Glomerular endothelial cell (primary cell): ENCODE results near the gene ACSL5. TPM values are rescaled to one million over a fixed set of nuclear protein-coding genes. Genes with fewer than 3 reads are reported as not detected.
"Not testable (repeated sequence)": the region's sequence is repeated elsewhere in the genome, so short reads cannot be mapped to it uniquely, and the experiment has no call there.

ENCODE experiments used
- DNase-seq: peaks from one replicate; pipeline ENCODE4 v3.0.0-alpha.2; 2011; ENCODE audit warnings: low read depth, low spot score; ENCODE audit errors: extremely low read depth
- total RNA-seq: library from RNA; depleted of rRNA; stranded (reverse); fragments of >200 nt; gene quantifications from 2 replicates; pipeline ENCODE4 v1.2.3, GENCODE V29; 2015

The ACSL5 gene
- total RNA-seq, 1 donor from 2014 or later, result 22.5 TPM

DNA sequence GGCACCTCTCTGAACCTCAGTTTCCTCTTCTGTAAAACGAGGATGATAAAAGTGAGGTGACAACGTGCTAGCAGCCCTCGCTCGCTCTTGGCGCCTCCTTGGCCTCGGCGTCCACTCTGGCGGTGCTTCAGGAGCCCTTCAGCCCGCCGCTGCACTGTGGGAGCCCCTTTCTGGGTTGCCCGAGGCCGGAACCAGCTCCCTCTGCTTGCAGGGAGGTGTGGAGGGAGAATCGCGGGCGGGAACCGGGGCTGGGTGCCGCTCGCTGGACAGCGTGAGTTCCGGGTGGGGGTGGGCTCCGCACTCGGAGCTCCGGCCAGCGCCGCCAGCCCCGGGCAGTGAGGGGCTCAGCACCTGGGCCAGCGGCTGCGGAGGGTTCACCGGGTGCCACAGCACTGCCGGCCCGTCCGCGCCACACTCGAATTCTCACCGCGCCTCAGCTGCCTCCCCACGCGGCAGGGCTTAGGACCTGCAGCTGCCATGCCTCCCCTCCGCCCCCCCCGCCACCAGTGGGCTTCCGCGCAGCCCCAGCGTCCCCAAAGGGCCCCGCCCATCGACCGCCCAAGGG lies 24.3 kb upstream of the ACSL5 start:
- no peak for DNase-seq

DNA sequence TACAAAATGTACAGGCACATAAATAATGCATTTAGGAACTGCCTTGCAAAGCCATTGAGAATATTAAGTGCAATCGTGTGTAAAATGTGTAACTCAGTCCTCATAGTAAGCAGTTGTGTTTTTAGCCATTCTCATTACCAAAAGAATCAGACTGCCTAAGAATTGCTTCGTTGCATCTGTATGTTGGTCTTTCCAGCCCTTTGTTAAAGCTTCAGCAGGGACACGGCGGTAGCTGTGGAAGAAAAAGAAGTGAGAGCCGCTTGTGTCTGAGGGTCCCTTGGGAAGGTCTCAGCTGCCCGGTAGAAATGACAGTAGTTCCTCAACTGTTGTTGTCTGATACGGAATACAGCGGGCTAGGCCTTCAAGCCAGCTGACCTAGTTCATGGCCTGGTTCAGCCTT lies 22.8 kb upstream of the ACSL5 start:
- no peak for DNase-seq

DNA sequence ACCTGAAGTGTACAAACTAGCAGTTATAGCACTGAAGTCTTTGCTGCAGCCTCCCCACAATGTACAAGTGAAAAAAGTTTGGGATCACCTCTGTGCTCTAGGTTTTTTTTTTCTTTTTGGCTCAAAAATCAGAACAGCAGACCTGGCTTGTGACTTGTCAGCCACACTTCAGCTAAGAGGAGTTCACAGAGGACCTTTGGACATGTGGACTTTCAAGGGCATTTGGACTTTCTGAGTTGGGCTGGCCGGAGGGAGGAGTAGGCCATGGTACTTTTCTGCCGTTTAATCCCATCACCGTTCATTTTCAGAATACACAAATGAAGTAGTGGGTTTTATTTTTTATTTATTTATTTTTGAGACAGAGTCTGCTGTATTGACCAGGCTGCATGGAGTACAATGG lies 21.9 kb upstream of the ACSL5 start:
- DNase-seq, result no peak

DNA sequence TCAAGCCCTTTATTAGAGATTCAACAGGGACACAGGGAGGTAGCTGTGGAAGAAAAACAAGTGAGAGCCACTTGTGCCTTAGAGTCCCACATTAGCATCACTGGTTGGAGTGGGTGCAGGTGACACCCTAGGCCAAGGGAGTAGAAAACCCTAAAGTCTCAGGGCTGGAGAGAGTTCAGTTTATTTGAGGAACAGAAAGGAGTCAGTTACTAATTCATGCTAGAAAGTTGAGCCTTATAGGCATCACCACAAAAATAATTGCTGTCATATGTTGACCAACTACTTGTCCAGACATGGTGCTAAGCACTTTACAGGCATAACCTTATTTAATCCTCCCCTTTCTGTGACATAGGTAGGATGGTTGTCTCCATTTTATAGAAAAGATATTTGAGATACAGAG lies 20.9 kb upstream of the ACSL5 start:
- DNase-seq, result no peak

DNA sequence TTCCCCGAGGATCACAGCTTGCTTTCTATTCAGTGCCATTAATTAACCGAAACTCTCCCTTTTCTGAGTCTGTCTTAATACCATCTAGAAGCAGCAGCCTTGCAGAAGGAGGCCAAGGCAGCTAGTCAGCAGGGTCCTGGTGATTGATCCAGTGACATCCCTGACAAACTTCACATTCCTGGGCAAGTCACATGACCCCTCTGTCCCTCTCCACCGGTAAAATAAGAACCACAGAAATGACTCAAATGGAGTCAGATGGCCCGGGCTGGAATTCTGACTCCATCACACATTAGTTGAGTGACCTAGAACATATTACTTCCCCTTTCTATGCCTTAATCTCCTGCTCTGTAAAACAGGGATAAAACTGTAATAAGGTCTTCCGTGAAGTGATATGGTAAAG lies 17.2 kb upstream of the ACSL5 start:
- DNase-seq, result no peak

DNA sequence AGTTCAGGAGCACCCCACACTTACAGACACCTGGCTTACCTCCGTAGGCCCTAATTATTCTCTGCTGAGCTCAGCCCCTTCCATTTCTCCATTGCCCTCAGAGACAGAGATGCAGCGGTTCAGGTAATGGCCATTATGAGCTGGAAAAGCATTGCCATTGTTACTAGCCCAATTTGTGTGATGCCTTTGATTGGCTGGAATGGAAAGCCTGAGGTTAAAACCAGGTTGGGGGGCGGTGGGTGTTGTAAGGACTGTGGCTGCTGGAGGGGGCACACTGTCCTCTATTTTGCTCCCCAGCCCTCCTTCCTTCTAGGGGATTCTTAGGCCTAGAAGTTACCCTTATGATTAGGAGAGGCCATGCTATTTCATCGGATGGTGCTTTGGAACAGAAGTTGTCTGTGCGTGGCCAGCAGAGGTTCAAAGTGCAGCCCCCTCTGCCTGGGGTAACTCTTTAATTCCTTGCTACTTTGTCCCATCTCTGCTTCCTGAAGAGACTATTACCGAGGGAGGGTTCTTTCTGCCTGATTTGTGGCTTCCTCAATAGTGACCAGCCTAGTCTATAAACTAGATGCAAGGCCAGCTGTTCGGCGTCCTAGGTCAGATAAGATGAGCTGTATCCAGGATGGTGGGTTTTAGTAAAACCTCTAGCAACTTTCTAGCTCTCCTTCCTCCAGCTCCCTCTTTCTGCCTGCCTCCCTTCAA lies 14.2 kb upstream of the ACSL5 start:
- no peak for DNase-seq

DNA sequence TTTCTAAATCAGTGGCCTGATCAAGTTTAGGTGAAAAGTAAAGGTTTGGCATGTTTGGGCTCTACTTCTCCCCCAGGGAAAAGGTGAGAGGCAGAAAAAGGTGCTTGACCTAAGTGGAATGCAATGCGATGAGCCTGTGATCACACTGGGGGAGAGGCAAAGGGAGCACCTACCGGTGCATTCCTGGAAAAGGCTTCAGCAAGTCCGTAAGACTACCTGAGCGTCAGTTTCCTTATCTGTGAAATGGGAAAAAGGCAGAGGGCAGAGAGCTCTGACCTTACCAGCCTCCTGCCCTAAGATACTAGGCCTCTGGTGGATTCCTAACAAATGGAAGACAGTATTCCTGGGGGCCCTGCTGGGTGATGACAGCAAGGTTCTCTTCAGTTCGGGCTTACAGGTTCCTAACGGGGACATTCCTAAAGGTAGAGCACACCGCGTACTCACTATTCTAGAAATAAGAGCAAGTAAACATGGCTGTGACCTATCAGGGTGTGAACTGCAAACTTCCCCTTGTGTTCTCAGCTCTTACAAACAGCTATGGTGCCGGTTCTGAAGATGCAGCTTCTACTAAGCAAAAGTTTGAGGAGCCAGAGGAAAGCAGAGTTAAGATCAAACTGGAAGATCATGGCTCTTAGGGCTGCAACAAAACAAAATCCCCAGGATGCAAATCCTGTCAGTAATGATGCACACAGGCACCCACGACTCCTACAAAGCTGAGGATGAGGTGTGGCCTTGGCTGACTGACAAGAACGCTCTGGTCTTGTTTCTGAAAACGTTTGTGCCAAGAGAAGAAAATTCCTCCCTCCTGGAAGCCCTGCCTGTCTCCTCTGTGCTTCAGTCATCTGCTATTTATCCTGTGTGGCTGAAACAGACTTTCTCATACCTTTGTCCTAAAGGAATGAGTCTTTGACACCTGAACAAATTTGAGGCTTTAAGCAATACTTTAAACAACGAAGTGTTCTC lies 13.3 kb upstream of the ACSL5 start:
- DNase-seq, result no peak

DNA sequence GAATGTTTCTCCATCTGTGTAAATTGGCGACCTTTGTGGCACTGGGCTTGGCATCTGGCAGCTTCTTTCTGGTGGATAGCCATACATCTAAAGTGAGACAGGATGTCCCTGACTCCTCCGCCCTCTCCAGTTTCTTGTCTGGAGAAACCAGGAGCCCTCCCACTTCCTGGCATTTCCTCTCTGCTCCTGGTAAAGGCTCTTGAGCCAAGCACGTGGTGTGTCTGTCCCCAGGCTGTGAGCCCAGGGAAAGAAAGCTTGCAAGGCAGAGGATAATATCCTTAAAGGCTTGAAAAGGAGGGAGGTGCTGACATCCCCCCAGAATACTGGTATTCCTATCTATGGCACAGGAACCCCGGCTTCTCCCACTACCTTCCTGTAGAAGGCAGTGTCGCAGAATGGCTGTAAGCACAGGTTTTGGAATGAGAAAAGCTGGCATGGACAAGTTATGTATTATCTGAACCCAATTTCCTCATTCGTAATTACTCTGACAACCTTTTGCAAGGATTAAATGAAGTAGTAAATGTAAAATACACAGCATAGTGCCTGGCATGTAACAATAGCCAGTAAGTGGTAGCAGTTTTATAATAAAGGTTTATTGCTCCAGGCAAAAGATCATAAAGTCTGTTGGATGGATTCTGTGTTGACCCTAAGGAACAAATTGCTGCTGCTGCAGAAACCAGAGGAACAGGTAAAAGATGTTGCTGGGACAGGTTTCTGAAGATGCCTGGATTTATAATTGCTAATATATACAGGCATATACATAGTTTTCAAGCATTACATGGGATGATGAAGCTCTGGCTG lies 11.8 kb upstream of the ACSL5 start:
- peak; percentile 81 for DNase-seq

DNA sequence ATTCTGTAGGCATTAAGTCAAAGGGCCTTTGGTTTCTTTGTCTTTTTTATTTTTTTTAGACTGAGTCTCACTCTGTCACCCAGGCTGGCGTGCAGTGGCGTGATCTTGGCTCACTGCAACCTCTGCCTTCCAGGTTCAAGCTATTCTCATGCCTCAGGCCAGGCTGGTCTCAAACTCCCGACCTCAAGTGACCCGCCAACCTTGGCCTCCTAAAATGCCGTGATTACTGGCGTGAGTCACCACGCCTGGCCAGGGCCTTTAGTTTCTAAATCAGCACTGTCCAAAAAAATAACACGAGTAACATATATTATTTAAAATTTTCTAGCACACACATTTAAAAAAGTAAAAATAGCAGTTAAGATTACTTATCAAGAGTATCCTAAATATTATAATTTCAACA lies 11.1 kb upstream of the ACSL5 start:
- DNase-seq, result no peak

DNA sequence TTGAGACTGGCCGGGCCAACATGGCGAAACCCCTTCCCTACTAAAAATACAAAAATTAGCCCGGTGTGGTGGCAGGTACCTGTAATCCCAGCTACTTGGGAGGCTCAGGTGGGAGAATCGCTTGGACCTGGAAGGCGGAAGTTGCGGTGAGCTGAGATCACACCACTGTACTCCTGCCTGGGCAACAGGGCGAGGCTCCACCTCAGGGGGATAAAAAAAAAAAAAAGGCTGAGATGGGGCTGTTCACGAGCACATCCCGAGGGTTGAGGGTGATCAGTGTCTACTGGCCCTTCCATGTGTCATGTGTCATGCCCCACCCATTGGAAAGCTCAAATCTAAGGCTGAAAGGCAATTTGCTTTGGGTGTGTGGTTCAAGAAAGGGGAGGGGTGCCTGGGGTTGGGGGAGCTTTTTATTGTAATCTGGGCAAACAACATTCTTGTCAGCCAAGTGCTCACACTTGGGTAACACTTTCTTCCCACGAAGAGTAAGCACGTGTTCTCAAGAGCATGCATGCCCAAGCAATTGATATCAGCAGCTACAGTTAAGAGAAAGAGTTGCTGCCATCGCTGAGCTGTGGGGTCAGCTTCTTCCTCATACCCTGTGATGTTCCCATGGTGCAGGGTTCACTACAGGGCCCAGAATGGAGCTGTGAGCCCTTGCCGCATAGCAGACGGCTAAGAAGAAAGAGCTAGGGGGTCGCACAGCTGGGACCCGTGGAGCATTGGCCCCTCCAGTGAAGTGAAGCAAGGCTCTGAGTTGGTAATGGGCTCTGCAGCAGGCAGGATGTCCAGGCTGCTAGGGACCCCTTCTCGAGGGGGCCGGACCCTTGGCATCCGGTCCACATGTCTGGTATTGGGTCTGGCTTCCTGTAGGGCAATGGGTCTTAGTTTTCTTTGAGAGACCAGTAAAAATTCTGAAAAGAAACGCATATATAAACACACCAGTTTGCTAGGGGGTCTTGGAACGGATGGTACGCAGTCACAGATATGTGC lies 9.9 kb upstream of the ACSL5 start:
- DNase-seq, result no peak

DNA sequence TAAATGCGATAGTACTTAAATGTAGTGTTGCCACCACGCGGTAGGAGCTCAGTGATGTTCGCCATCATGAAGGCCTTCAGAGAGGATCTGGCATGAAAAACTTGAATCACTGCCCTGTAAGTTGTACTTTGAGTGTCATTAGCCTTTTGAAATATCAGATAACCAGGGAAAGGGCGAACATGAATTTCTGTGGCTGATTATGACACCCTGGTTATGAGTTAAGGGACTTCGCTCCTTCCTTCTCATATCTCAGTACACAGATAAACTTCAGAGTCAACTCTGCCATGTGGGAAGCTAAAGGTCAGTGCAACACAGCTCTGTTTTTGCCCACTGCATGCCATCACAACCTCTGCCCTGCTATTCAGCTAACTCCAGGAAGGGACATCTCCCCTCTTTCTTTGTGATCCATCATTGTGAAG lies 8.9 kb upstream of the ACSL5 start:
- no peak for DNase-seq

DNA sequence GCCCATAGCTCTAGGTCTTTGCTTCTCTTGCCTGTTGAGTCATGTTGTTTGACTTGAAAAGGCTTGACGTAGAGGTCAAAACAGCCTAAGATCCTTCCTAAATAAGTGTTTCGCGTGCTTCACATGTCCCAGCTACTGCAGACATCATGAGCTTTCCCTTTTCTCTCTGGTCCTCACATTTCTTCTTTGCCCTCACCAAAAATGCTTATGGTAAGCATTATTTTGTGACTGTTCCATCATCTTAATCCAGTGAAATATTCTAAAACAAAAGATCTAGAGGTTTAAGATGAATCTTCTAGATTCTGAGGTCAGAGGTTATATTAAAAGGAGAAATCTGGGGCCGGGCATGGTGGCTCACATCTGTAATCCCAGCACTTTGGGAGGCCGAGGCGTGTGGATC lies 8.5 kb upstream of the ACSL5 start:
- DNase-seq, result no peak

DNA sequence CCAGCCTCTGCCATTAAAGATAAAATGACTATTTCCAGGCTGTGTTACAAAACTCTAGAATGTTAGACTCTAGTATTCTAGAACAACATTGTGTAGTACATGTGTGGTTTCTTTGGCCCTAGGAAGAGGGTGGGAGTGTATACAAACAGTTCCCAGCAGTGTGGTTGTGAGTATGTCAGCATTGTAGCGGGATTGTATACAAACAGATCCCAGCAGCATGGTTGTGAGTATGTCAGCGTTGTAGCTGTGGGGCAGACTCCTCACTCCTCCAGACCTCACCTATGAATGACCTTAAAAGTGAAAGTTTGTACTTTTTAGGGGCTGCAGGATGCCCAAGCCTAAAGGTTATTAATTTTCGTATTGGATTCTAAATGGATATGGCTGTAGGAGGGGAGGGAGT lies 6.9 kb upstream of the ACSL5 start:
- no peak for DNase-seq

DNA sequence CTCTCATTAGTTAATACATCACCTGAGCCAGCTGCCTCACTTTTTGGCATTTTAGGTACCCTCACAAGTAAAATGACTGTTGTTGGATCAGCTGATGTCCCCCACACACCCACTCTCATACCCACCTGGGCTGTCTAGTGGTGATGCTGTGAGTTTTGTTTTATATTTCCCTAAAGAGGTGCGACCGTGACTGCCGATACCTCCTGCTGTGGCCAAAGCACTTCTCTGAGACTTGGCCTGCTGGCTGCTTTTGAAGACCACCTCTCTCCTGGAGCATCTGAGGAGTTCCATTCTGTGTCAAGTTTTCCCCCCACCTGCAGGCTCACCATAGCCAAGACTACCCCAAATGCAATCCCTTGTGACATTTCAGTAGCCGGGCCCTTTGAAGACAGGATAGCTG lies 6.4 kb upstream of the ACSL5 start:
- DNase-seq, result no peak

DNA sequence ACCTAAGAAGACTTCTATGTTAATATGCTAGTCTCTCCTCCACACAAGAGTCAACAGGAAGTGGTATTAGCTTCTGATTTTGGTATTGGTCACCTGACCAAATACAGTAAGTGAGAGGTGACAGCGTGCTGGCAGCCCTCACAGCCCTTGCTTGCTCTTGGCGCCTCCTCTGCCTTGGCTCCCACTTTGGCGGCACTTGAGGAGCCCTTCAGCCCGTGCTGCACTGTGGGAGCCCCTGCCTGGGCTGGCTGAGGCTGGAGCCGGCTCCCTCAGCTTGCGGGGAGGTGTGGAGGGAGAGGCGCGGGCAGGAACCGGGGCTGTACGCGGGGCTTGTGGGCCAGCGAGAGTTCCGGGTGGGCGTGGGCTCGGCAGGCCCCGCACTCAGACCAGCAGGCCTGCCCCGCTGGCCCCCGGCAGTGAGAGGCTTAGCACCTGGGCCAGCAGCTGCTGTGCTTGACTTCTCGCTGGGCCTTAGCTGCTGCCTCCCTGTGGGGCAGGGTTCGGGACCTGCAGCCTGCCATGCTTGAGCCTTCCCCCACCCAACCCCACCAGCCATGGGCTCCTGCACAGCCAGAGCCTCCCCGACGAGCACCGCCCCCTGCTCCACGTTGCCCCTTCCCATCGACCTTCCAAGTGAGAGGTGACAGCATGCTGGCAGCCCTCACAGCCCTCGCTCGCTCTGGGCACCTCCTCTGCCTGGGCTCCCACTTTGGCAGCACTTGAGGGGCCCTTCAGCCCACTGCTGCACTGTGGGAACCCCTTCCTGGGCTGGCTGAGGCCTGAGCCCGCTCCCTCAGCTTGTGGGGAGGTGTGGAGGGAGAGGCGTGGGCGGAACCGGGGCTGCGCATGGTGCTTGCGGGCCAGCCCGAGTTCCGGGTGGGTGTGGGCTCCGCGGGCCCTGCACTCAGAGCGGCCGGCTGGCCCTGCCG lies 4.2 kb upstream of the ACSL5 start:
- DNase-seq, result no peak

DNA sequence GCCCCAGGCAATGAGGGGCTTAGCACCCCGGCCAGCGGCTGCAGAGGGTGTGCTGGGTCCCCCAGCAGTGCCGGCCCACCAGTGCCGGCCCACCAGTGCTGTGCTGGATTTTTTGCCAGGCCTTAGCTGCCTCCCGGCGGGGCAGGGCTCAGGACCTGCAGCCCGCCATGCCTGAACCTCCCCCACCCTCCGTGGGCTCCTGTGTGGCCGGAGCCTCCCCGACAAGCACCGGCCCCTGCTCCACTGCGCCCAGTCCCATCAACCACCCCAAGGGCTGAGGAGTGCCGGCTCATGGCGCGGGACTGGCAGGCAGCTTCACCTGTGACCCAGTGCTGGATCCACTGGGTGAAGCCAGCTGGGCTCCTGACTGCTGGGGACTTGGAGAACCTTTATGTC lies 3.5 kb upstream of the ACSL5 start:
- no peak for DNase-seq

DNA sequence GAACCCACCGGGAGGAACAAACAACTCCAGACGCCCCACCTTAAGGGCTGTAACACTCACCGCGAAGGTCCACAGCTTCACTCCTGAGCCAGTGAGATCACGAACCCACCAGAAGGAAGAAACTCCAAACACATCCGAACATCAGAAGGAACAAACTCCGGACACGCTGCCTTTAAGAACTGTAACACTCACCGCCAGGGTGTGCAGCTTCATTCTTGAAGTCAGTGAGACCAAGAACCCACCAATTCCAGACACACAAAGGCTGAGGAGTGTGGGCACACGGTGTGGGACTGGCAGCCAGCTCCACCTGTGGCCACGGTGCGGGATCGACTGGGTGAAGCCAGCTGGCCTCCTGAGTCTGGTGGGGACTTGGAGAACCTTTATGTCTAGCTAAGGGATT lies 2.6 kb upstream of the ACSL5 start:
- not testable (repeated sequence) for DNase-seq

DNA sequence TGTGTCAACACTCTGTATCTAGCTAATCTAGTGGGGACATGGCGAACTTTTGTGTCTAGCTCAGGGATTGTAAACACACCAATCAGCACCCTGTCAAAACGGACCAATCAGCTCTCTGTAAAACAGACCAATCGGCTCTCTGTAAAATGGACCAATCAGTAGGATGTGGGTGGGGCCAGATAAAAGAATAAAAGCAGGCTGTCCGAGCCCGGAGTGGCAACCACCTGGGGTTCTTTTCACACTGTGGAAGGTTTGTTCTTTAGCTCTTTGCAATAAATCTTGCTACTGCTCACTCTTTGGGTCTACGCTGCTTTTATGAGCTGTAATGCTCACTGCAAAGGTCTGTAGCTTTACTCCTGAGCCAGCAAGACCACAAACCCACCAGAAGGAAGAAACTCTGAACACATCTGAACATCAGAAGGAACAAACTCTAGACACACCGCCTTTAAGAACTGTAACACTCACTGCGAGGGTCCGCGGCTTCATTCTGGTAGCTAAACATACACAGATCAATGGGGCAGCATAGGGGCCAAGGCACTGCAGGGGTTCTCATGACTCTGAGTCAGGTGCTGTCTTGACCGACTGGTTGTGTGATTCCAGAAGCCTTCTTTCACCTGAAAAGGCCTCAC lies 1.6 kb upstream of the ACSL5 start:
- DNase-seq, result not testable (repeated sequence)
